Measurements from ENCODE around the gene PLEKHA1. TPM values are rescaled to one million over a fixed set of nuclear protein-coding genes. Genes with fewer than 3 reads are reported as not detected.

Gene PLEKHA1
- polyA plus RNA-seq, 3 donors: 5.5 to 14.9 (median 12.3) TPM

GRCh38 chr10:122448600-122448999, 74.1 kb downstream of the PLEKHA1 start:
- peaks cover 15 to 20% of the 10 kb centered on the region in 2 donors for H3K27me3 ChIP-seq (ENCODE audit: control insufficient read depth in 2 of 2, insufficient read depth in 2 of 2, low read length in 2 of 2)
- H3K27ac Mint-ChIP-seq: no peak overlapping the region
- peak overlapping the region in 1 of 2 donors; percentile 39 for H3K4me3 Mint-ChIP-seq
- no peak overlapping the region for H2AFZ ChIP-seq (ENCODE audit: insufficient read depth, low read depth, low read length, poor library complexity, severe bottlenecking)
- no peak overlapping the region for H3K4me2 ChIP-seq (replicated peaks; ENCODE audit: extremely low read depth, low read length, poor library complexity, severe bottlenecking)
- peaks cover 1% of the 10 kb centered on the region for H3K4me1 Mint-ChIP-seq
- no peaks in the 10 kb centered on the region for H3K36me3 ChIP-seq (replicated peaks in 1 of 2; ENCODE audit: control insufficient read depth in 1 of 2, insufficient read depth in 2 of 2, low read length in 2 of 2)
- H3K4me3 ChIP-seq (replicated peaks in 1 of 3; ENCODE audit: low read depth in 2 of 3, low read length in 3 of 3): no peak overlapping the region
- no peak for DNase-seq
- WGBS (ENCODE audit: insufficient coverage): 100% methylated on average over 1 of the region's 3 CpGs
- peaks cover 0 to 3% (median 0%) of the 10 kb centered on the region in 7 donors for H3K9me3 Mint-ChIP-seq
- H3K27me3 Mint-ChIP-seq (ENCODE audit: low read depth in 3 of 3): peaks cover 17 to 41% (median 40%) of the 10 kb centered on the region in 3 donors
- no peak for TF ChIP-seq CTCF (IDR thresholded peaks at IDR 0.05)
- no peak overlapping the region for H3K9ac ChIP-seq (ENCODE audit: insufficient read depth, low read length, poor library complexity, severe bottlenecking)
- intact Hi-C loops (cut with micrococcal nuclease): no loop called here
- no peaks in the 10 kb centered on the region for H3K9me3 ChIP-seq (replicated peaks in 1 of 2; ENCODE audit: control insufficient read depth in 1 of 2, insufficient read depth in 1 of 2, low read length in 2 of 2)
- no peaks in the 10 kb centered on the region for H4K20me1 ChIP-seq (ENCODE audit: insufficient read depth, low read length)
- H3K4me1 ChIP-seq (ENCODE audit: control insufficient read depth in 1 of 2, insufficient read depth in 2 of 2, low read length in 2 of 2): no peaks in the 10 kb centered on the region
- no peaks in the 10 kb centered on the region for H3K79me2 ChIP-seq (ENCODE audit: insufficient read depth, low read length)
- no peaks in the 10 kb centered on the region for H3K36me3 Mint-ChIP-seq
- no peak overlapping the region for H3K27ac ChIP-seq (ENCODE audit: low read depth in 1 of 2, low read length in 2 of 2)

GRCh38 chr10:122449153-122449552, 74.6 kb downstream of the PLEKHA1 start:
- WGBS (ENCODE audit: insufficient coverage): 100% methylated on average over 1 of the region's 4 CpGs
- Histone ChIP-seq H3K4me2 (replicated peaks; ENCODE audit: extremely low read depth, low read length, poor library complexity, severe bottlenecking) (no peak overlapping the region), H3K36me3 (replicated peaks in 1 of 2; ENCODE audit: control insufficient read depth in 1 of 2, insufficient read depth in 2 of 2, low read length in 2 of 2) (no peaks in the 10 kb centered on the region), H3K27me3 (ENCODE audit: control insufficient read depth in 2 of 2, insufficient read depth in 2 of 2, low read length in 2 of 2) (peaks cover 15 to 20% of the 10 kb centered on the region in 2 donors), H3K27ac (ENCODE audit: low read depth in 1 of 2, low read length in 2 of 2) (no peak overlapping the region), H2AFZ (ENCODE audit: insufficient read depth, low read depth, low read length, poor library complexity, severe bottlenecking) (no peak overlapping the region), H3K79me2 (ENCODE audit: insufficient read depth, low read length) (no peaks in the 10 kb centered on the region), H3K4me3 (replicated peaks in 1 of 3; ENCODE audit: low read depth in 2 of 3, low read length in 3 of 3) (no peak overlapping the region), H4K20me1 (ENCODE audit: insufficient read depth, low read length) (no peaks in the 10 kb centered on the region), H3K9me3 (replicated peaks in 1 of 2; ENCODE audit: control insufficient read depth in 1 of 2, insufficient read depth in 1 of 2, low read length in 2 of 2) (no peaks in the 10 kb centered on the region), H3K4me1 (ENCODE audit: control insufficient read depth in 1 of 2, insufficient read depth in 2 of 2, low read length in 2 of 2) (no peaks in the 10 kb centered on the region), H3K9ac (ENCODE audit: insufficient read depth, low read length, poor library complexity, severe bottlenecking) (no peak overlapping the region)
- Mint-ChIP-seq H3K27ac (no peak overlapping the region), H3K27me3 (ENCODE audit: low read depth in 3 of 3) (peaks cover 17 to 42% (median 41%) of the 10 kb centered on the region in 3 donors), H3K4me1 (peaks cover 1% of the 10 kb centered on the region), H3K9me3 (peaks cover 0 to 3% (median 0%) of the 10 kb centered on the region in 7 donors), H3K4me3 (no peak overlapping the region), H3K36me3 (no peaks in the 10 kb centered on the region)
- no peak for TF ChIP-seq CTCF (IDR thresholded peaks at IDR 0.05)
- DNase-seq: no peak
- intact Hi-C loops (cut with micrococcal nuclease): no loop called here
